Heart left ventricle (tissue), 13 donors: ENCODE data around the gene CCDC34.

ENCODE experiments used
- POLR2A ChIP-seq, 2 donors: fragments of 450-650 bp; IDR thresholded peaks; one replicate each; pipeline ENCODE4 v1.6.1; 2017; ENCODE audit warnings: antibody characterized with exemption in 2 of 2, mild to moderate bottlenecking in 2 of 2, moderate library complexity in 2 of 2
- TF ChIP-seq, protein P1 (sequence below), 12 donors: fragments of 200-600 bp; sonication (generic) in 4 of 12; IDR thresholded peaks; one replicate each; pipeline versions ENCODE4 v1.5.0 to v1.8.0; 2018 to 2022; ENCODE audit warnings: antibody characterized with exemption in 12 of 12, mild to moderate bottlenecking in 5 of 12
- donor health status: ischemic (EF 13 %, LVEDD 7.1; RV severe dilation, severe dysfunction).
- donor health status: DM: no; HTN: yes; CAD: no.
- donor health status: DM: no; HTN: no; CAD: no.
- donor health status: ischemic (EF 25% LVEDD 6.9; RV normal size, moderate dysfunction).
- donor health status: ischemic (EF 25% LVEDD 5.7; RV mildly dilated, moderate dysfunction).
- donor health status: ischemic (EF 35%, LVEDD 5.7; RV mildly dilated, moderate dysfunction).
- donor health status: nonischemic (EF 11% LVEDD 7.7; RV severe dilation, severe dysfunction).
- donor health status: DM: yes; HTN: yes; CAD: no.
- donor health status: PGD.
- donor health status: ischemic (EF 29% LVEDD 5.4; RV normal size, mild dysfunction).
- donor health status: nonischemic (EF 23%, LVEDD 6.1; RV moderate dilation, normal function).

DNA sequence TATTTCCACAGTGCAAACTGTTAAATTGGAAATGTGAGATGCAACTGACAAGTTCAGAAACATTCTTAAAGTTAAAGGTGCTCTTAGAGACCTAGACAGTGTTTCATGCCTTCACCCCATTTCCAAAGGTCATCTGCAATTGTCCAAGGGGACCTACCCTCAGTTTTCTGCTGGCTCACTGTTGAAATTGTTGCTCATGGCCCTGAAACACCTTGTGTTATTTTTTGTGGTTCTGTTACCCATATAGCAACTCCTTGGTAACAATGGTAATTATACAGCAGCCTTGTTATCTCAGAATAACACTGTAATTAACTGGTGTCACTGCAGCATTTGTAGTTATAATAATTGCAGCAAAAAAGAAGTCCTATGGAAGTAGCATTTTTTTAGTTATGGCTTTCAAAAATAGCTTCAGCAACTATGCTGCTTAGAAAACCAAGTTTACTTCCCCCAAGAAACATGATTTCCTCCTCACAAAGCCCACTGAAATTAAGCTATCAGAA is 49.2 kb upstream of the CCDC34 start:
- TF ChIP-seq POLR2A (IDR thresholded peaks at IDR 0.05): no peak
- TF ChIP-seq, protein P1, sequence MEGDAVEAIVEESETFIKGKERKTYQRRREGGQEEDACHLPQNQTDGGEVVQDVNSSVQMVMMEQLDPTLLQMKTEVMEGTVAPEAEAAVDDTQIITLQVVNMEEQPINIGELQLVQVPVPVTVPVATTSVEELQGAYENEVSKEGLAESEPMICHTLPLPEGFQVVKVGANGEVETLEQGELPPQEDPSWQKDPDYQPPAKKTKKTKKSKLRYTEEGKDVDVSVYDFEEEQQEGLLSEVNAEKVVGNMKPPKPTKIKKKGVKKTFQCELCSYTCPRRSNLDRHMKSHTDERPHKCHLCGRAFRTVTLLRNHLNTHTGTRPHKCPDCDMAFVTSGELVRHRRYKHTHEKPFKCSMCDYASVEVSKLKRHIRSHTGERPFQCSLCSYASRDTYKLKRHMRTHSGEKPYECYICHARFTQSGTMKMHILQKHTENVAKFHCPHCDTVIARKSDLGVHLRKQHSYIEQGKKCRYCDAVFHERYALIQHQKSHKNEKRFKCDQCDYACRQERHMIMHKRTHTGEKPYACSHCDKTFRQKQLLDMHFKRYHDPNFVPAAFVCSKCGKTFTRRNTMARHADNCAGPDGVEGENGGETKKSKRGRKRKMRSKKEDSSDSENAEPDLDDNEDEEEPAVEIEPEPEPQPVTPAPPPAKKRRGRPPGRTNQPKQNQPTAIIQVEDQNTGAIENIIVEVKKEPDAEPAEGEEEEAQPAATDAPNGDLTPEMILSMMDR (IDR thresholded peaks at IDR 0.05): no peak
